ENCODE data around the gene LCOR.

- TF ChIP-seq CTCF (IDR thresholded peaks at IDR 0.05) (no peak), EZH2 (IDR thresholded peaks at IDR 0.05) (no peak), EZH2phosphoT487 (IDR thresholded peaks at IDR 0.05) (no peak)
Observed at GRCh38 chr10:96835899-96836298, 3.8 kb downstream of the LCOR start.

All from neural progenitor cell (in vitro differentiated cells).